ENCODE data around the gene NEUROD6. TPM values are rescaled to one million over a fixed set of nuclear protein-coding genes. Genes with fewer than 3 reads are reported as not detected.

Gene NEUROD6
- polyA plus RNA-seq, 3 donors, result not detected

DNA sequence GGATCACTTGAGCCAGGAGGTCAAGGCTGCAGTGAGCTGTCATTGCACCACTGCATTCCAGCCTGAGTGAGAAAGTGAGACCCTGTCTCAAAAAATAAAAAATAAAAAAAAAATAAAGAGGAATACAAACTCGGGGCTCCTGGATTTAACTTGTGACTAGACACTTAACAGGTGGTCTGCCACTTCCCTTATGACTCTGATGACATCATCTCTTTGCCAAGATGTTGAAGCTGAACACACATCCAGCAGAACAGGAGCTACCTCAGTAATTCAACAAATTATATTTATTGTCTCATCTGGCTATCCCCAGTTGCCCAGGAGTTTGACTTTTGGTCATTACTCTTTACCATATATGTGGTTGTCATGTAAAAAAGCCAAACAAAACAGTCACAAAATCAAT, 35.3 kb downstream of the NEUROD6 start:
- no peaks in the 10 kb centered on the region for H3K9me3 ChIP-seq (replicated peaks in 1 of 2; ENCODE audit: control insufficient read depth in 1 of 2, insufficient read depth in 1 of 2, low read length in 2 of 2)
- H3K9ac ChIP-seq (ENCODE audit: insufficient read depth, low read length, poor library complexity, severe bottlenecking), result no peak overlapping the region
- Mint-ChIP-seq H3K27me3 (ENCODE audit: low read depth in 3 of 3) (peaks cover 0 to 3% (median 0%) of the 10 kb centered on the region in 3 donors), H3K27ac (no peak overlapping the region), H3K36me3 (no peaks in the 10 kb centered on the region), H3K4me3 (no peak overlapping the region), H3K9me3 (peaks cover 0 to 2% (median 0%) of the 10 kb centered on the region in 7 donors), H3K4me1 (no peaks in the 10 kb centered on the region)
- DNase-seq, result no peak
- no peak overlapping the region for H3K27ac ChIP-seq (ENCODE audit: low read depth in 1 of 2, low read length in 2 of 2)
- no peak overlapping the region for H2AFZ ChIP-seq (ENCODE audit: insufficient read depth, low read depth, low read length, poor library complexity, severe bottlenecking)
- no peaks in the 10 kb centered on the region for H3K27me3 ChIP-seq (ENCODE audit: control insufficient read depth in 2 of 2, insufficient read depth in 2 of 2, low read length in 2 of 2)
- intact Hi-C loops (cut with micrococcal nuclease), result no loop called here
- TF ChIP-seq, protein P1, sequence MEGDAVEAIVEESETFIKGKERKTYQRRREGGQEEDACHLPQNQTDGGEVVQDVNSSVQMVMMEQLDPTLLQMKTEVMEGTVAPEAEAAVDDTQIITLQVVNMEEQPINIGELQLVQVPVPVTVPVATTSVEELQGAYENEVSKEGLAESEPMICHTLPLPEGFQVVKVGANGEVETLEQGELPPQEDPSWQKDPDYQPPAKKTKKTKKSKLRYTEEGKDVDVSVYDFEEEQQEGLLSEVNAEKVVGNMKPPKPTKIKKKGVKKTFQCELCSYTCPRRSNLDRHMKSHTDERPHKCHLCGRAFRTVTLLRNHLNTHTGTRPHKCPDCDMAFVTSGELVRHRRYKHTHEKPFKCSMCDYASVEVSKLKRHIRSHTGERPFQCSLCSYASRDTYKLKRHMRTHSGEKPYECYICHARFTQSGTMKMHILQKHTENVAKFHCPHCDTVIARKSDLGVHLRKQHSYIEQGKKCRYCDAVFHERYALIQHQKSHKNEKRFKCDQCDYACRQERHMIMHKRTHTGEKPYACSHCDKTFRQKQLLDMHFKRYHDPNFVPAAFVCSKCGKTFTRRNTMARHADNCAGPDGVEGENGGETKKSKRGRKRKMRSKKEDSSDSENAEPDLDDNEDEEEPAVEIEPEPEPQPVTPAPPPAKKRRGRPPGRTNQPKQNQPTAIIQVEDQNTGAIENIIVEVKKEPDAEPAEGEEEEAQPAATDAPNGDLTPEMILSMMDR (IDR thresholded peaks at IDR 0.05), result no peak
- no peak overlapping the region for H3K4me2 ChIP-seq (replicated peaks; ENCODE audit: extremely low read depth, low read length, poor library complexity, severe bottlenecking)
- H3K4me3 ChIP-seq (replicated peaks in 1 of 3; ENCODE audit: low read depth in 2 of 3, low read length in 3 of 3), result no peak overlapping the region
- H3K36me3 ChIP-seq (replicated peaks in 1 of 2; ENCODE audit: control insufficient read depth in 1 of 2, insufficient read depth in 2 of 2, low read length in 2 of 2), result no peaks in the 10 kb centered on the region
- no peaks in the 10 kb centered on the region for H4K20me1 ChIP-seq (ENCODE audit: insufficient read depth, low read length)
- H3K4me1 ChIP-seq (ENCODE audit: control insufficient read depth in 1 of 2, insufficient read depth in 2 of 2, low read length in 2 of 2), result no peaks in the 10 kb centered on the region
- H3K79me2 ChIP-seq (ENCODE audit: insufficient read depth, low read length), result no peaks in the 10 kb centered on the region
- WGBS (ENCODE audit: insufficient coverage), result 40% methylated on average over 1 of the region's 1 CpG

DNA sequence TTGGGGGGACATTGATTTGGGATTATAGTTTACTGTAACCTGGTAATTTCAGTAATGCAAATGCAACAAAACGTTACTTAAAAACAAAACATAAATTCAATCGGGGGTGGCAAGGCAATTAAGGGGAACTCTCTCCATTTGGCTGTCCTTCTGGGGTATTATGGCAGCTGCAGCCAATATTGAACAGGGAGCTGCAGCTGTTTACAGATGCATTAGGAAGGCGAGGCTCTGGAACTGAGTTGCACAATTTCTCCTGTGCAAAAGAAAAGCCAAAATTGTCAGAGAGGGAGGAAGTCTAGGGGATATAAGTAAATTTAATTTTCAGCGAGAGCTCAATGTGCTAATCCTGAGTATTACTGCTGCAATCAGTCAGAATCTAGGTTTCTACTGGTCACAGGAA, 36.1 kb downstream of the NEUROD6 start:
- H3K79me2 ChIP-seq (ENCODE audit: insufficient read depth, low read length), result no peaks in the 10 kb centered on the region
- 85% methylated on average over 2 of the region's 4 CpGs for WGBS (ENCODE audit: insufficient coverage)
- H3K4me3 ChIP-seq (replicated peaks in 1 of 3; ENCODE audit: low read depth in 2 of 3, low read length in 3 of 3), result no peak overlapping the region
- H4K20me1 ChIP-seq (ENCODE audit: insufficient read depth, low read length), result no peaks in the 10 kb centered on the region
- no peaks in the 10 kb centered on the region for H3K36me3 ChIP-seq (replicated peaks in 1 of 2; ENCODE audit: control insufficient read depth in 1 of 2, insufficient read depth in 2 of 2, low read length in 2 of 2)
- H3K27ac ChIP-seq (ENCODE audit: low read depth in 1 of 2, low read length in 2 of 2), result no peak overlapping the region
- Mint-ChIP-seq H3K4me3 (no peak overlapping the region), H3K9me3 (peaks cover 0 to 2% (median 0%) of the 10 kb centered on the region in 7 donors), H3K36me3 (no peaks in the 10 kb centered on the region), H3K4me1 (no peaks in the 10 kb centered on the region), H3K27me3 (ENCODE audit: low read depth in 3 of 3) (peaks cover 0 to 3% (median 0%) of the 10 kb centered on the region in 3 donors), H3K27ac (no peak overlapping the region)
- H3K9me3 ChIP-seq (replicated peaks in 1 of 2; ENCODE audit: control insufficient read depth in 1 of 2, insufficient read depth in 1 of 2, low read length in 2 of 2), result no peaks in the 10 kb centered on the region
- no peak overlapping the region for H2AFZ ChIP-seq (ENCODE audit: insufficient read depth, low read depth, low read length, poor library complexity, severe bottlenecking)
- no peak overlapping the region for H3K9ac ChIP-seq (ENCODE audit: insufficient read depth, low read length, poor library complexity, severe bottlenecking)
- no peak overlapping the region for H3K4me2 ChIP-seq (replicated peaks; ENCODE audit: extremely low read depth, low read length, poor library complexity, severe bottlenecking)
- DNase-seq, result no peak
- intact Hi-C loops (cut with micrococcal nuclease), result no loop called here
- TF ChIP-seq, protein P1 (IDR thresholded peaks at IDR 0.05), result no peak
- H3K4me1 ChIP-seq (ENCODE audit: control insufficient read depth in 1 of 2, insufficient read depth in 2 of 2, low read length in 2 of 2), result no peaks in the 10 kb centered on the region
- H3K27me3 ChIP-seq (ENCODE audit: control insufficient read depth in 2 of 2, insufficient read depth in 2 of 2, low read length in 2 of 2), result no peaks in the 10 kb centered on the region
